Dedifferentiated amniotic fluid mesenchymal stem cell (primary cell): ENCODE data around the gene DRD2.
"Not testable (repeated sequence)": the region's sequence is repeated elsewhere in the genome, so short reads cannot be mapped to it uniquely, and the experiment has no call there.

Experiments
- DNase-seq: peaks from one replicate; pipeline ENCODE4 v3.0.0-alpha.2; 2016; ENCODE audit errors: extremely low spot score

The DRD2 gene

DNA sequence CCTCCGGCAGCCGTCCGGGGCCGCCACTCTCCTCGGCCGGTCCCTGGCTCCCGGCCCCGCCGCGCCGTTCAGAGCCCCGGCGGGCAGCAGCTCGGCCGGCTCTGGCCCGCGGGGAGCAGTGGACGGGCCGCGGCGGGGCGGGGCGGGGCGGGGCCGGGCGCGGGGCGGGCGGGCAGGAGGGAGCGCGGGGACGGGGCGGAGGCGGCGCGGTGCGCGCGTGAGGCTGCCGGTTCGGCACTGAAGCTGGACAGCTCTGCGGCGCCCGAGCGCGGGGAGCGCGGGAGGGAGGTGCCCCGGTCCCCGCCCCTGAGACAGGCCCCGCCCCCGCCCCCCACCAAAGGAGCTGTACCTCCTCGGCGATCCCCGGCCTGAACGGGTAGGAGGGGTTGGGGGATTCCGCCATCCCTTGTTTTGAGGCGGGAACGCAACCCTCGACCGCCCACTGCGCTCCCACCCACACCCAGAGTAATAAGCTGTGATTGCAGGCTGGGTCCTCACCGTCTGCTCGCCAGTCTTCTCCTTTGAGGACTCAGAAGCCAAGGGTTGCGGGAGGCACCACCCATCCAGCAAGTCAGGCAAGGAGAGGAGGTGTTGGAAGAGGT lies at the start of gene DRD2:
Gene DRD2 (minus strand): TSS at position 239 of the 602 bp plus-strand sequence. CDS start 50,747 bp downstream, outside the sequence.
- DNase-seq = no peak

DNA sequence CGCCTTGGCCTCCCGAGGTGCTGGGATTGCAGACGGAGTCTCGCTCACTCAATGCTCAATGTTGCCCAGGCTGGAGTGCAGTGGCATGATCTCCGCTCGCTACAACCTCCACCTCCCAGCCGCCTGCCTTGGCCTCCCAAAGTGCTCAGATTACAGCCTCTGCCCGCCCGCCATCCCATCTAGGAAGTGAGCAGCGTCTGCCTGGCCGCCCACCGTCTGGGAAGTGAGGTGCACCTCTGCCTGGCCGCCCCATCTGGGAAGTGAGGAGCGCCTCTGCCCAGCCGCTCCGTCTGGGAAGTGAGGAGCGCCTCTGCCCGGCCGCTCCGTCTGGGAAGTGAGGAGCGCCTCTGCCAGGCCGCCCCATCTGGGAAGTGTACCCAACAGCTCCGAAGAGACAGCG lies 48.7 kb upstream of the DRD2 start:
- not testable (repeated sequence) for DNase-seq

DNA sequence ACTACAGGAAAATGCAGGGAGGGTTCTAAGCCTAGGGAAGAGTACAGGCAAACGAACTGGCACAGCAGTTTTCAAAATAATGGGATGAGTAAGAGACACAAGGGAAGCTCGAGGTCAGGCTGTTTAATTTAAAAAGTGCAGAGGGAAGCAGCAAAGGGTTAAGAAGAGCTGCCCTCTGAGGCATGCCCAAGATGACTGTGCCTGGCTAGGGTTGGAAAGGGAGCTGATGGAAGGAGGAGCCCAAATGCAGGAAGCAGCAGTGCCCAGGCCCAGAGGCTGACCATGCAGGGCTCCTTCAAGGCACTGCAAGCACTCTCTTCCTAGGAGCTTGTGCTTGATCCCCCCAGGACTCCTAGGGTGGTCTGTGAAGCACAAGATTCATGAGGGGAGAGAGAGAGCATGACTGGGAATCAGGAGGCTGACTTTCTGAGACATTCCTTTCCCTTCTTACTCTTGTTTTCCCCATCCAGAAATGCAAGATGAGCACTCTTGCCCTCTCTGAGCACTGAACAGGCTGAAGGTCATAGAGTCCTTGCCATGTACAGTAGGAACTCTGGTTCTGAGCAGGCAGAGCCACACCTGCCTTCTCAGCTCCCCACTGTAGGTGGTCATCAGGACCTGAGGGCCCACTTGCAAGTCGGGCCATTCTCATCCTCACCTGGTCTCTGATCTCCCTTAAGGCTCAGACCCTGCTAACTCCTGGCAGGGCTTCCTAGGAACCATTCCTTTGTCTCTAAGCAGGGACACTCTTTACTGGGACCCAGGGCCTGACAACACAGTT lies 46.7 kb upstream of the DRD2 start:
- DNase-seq = no peak

DNA sequence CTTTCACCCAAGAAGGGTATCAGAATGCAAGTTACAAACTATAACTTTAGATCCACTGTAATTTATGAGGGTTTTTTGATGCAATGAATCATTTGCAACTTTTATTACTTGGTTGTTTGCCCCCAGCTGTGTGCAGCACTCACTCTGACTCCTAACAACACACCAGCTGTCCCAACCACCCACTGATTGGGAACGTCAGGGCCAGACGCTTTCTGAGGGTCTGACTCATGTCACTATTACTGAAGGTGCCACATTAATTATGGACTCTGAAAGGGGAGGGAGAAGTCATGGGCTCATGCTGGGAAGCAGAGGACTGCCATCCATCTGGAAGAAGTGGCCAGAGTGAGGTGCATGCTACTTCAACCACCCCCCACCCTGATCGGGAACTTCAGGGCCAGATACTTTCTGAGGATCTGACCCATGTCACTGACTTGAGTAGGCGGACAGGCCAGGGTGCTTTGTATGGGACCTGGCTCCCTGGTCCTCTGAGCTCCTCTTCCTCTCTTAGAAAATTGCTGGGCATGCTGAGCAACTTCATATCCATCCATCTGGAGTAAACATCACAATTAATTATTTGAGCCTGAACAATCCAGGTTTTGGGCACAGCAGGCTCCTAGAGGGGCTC lies 44.9 kb upstream of the DRD2 start:
- DNase-seq = no peak

DNA sequence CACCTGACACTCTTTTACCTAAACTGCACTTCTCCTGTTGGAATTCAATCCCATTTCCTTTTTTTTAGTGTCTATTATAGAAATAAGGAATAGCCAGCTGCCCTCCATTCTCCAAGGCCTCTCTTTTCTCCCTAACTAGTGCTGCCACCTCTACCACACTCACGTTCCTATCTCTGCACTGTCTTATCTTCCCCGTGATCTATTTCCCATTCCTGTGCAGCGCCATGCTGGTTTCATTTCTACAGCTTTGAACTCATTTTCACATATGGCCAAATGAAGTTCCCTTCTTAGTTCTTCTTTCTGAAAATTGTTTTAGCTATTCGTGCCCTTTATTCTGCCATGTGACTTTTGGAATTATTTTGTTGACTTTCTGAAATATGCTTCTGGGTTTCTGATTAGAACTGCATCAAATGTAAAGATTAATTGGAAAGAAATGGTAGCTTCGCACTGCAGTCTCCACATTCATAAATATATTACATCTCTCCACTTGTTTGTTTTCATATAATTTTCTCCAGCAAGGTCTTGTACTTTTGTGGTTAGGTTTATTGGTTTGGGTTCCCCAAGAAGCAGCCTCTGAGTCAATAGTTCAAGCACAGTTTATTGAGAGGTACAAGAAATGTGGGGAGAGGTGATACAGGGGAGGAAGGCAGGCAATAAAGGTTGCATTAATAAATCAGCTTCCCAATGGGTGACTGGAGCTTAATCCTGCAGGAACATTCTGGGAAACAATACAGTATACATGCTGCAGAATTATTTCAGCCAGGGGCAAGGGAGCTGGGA lies 43.7 kb upstream of the DRD2 start:
- DNase-seq = no peak

DNA sequence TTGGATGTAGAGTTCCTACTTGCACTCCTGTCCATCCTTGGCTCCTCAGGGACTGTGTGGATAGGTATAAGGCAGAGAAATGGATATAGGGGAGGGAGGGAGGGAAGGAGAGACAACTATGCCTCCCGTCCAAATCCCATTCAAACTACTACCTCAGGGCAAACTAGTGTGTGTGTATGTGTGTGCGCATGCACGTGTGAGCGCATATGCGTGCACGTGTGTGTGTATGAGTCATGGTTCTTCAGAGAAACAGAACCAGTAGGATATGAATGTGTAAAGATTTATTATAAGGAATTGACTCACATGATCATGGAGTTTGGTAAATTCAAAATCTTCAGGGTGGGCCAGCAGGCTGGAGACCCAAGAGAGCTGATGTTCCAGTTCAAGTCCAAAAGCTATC lies 42.2 kb upstream of the DRD2 start:
- DNase-seq = no peak

DNA sequence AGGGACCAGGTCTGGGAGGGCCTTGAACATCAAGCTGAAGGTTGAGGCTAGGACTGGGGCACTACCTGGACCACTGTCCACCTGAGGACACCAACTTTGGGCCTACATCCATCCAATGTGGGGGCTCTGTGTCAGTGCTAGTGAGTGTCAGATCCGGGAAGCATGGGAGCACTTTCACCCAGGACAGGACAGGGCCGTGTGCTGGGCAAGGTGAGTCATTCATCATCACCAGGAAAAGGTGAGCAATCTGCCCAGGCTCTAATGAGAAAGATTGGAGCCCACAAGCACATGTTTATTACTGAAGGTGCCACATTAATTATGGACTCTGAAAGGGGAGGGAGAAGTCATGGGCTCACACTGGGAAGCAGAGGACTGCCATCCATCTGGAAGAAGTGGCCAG lies 39.7 kb upstream of the DRD2 start:
- DNase-seq = no peak

DNA sequence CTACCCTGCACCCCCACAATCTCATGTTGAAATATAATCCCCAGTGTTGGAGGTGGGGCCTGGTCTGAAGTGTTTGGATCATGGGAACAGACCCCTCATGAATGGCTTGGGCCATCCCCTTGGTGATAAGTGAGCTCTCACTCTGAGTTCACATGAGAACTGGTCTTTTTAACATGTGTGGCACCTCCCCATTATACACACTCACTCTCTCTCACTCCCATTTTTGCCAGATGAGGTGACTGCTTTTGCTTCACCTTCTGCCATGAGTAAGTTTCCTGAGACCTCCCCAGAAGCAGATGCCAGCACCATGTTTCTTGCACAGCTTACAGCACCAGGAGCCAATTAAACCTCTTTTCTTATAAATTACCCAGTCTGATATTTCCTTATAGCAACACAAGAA lies 32.1 kb upstream of the DRD2 start:
- no peak for DNase-seq

DNA sequence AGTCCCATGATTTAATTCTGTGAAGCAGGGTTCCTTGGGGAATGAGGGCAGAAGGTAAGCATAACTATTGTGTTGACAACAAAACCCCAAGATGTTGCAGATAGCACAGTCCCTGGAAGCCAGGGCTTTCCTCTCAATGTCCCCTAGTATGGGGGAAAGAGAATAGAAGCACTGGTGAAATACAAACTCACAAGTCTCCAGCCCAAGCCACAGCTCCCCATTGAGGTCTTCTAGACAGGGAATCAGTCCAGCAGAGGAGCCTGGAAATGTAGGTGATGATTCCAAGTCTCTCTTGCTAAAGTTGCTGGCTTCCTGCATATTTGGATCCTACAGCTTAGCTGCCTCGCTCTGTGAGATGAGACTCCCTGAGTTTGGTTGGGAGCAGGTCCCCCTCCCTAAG lies 31.7 kb upstream of the DRD2 start:
- no peak for DNase-seq

DNA sequence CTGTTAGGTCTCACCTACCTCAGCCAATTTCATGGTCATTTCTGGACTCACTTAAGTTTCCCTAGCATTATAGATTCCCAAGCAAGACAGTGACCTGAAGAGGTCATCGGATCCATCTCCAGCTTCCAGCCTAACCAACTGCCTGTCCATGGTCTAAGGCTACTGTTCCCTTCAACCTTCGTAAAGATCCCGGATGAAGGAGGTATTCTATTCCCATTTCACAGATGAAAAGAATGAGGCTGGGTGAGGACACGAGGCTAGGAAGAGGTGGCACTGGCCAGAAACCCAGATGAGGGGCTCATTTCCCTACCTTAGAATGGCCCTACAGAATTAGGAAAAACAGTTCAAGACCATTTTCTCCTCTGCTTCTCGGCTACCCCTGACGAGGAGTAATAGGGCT lies 31.3 kb upstream of the DRD2 start:
- no peak for DNase-seq

DNA sequence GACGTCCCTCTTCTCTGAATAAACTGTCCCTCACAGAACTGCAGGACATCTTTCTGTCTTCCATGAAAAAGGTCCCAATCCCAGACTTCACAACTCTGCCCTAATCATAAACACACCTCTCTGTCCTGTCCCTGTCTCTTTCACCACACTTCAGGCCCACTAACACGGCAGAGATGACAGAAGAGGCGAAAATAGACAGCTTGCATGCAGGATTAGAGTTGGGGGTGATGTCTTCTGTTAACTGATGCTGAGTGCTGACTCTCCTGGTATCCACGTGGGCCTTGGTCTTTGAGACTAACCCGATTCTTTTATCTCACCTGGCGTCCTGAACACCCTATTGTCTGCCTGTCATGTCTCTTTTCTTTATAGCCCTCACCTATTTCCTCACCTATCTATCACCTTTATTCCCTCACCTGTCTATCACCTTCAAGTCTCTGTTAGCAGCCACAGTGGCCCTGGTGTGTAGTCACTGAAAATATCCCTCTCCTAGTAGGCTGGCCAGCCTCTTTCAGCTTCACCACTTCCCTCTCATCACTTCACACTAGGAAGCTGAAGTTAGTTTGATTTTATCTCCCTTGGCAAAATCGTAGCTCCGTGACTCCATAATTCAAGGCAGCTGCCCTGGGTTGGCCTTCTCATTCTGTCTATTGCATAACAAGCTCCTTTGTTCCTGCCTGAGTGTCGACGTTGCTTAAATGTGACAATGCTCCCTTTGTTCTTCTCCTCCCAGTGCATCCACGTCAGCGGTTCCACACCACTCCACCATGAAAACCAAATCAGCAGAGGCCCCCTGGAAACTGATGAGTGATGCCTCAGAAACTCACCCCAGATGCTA lies 30.6 kb upstream of the DRD2 start:
- no peak for DNase-seq

DNA sequence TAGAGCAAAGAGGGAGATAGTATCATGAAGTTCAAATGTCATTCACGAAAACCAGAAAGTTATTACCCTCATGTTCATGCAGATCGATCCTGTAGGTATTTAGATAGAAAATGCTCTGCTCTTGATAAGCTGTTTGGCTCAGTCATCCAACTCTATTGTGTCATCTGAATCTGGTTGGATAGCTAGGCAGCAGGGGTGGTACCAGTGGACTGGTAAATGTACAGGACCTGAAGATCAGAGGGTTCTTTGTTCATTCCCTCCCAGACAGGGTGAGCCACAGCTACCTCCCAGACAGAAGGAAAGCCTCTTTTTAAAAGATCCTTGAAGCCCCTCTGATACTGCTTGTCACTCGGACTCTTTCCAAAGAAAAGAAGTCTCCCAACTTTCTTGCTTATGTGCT lies 29.8 kb upstream of the DRD2 start:
- DNase-seq = no peak

DNA sequence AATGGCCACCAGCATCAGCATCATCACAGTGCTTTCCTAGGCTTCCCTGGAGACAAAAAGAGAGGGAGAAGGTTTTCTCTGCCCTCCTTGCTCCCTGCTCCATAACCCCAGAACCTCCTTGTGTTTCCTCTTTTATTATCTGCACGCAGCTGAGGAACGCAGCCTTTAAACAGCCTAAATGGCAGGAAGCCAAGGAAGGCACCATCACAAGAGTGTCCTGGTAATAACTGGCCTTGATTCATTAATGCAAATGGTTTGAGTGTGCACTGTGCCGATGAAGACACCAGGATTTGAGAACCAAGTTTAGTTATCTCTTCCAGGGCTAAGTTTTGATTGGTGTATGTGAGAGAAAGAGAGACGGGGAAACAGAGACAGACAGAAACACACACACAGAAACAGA lies 29.4 kb upstream of the DRD2 start:
- no peak for DNase-seq

DNA sequence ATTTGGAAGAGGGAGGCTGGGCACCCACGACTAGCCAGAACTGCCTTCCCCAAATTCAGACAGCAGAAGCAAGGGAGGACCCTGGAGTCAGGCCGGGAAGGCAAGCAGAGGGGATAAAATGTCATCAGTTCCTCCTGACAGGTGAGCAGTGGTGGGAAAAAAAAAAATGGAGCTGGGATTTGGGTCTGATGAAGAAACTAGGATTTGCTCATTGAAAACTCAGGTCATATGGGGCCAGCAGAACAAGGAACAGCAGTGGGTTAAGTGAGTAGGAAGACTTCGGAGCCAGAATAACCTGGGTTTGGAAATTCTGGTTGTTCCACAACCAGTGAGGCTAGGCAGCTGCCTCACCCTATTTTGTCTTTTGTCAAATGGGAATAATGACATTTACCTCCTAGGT lies 28.9 kb upstream of the DRD2 start:
- no peak for DNase-seq

DNA sequence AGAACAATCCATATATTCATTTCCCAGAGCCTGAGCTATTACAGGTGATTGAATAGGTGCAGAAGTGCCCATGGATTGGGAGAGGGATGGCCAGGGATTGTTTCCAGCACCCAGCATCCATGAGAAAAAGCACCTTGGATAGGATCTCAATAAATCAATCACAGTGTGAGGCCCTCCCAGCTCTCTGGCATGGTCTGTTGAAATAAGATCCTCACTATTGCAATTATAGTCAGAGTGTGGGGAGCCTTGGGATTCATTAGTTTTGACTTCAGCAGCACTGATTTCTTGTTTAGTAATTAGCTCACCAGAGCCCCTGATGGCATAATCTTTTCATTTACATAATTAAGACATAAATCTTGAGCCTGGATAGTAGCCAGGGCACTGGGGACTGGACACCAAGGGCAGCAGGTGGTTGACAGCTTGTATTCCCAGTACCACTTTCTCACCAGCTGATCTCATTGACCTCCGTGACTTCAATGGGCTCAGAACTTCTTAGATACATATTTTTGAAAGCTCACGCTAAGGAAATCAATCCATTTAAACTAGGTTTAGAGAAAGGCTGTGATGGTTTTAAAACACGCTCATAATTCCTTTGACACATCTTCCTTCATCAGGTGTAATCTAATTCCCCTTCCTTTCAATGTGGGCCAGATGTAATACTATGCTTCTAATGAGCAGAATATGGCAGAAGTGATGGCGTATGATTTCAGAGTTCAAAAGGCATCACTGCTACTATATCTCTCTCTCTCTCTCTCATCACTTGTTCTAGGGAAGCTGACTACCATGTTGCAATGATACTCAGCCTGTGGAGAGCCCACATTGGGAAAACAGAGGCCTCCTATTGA lies 22.1 kb upstream of the DRD2 start:
- DNase-seq = no peak

DNA sequence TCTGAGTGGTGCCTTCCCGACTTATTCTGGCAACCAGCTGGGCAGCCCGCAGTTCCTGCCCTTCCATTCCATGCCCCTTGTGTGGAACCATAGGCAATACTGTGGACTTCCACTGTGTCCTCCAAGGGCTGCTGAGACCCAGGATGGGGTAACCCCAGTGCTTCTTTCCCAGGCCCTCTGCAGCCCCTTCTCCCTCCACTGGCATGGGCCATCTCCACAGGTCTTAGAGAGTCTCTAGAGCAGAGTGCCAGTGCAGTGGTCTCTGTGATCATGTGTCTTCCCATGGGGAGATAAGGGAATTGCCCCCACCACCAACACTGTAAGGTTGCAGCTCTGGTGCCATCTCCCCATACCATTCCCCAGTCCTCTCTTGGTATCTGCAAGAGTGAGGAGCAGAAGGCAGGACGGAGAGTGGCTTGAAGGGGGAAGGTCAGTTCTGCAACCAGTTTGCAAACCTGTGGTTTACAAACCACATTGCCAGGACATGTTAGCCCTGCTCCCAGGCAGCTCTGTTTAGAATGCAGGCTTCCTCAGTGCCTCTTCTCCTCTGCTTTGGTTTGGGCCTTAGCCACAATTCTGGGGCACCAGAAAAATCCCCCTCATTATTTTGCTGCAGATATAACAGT lies 20.9 kb upstream of the DRD2 start:
- DNase-seq = no peak

DNA sequence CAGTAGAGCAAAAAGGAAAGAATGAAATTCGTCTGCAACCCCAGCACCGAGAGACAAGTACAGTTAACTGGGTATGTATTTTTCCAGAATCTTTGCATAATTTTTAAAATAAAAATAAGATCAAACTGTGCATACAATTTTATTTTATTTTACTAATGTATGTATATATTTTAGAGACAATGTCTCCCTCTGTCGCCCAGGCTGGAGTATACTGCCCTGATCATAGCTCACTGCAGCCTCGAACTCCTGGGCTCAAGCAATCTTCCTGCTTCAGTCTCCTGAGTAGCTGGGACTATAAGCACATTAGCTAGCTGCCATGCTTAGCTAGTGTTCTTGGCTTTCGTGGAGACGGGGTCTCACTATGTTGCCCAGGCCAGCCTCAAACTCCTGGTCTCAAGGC lies 18.8 kb upstream of the DRD2 start:
- DNase-seq = no peak

DNA sequence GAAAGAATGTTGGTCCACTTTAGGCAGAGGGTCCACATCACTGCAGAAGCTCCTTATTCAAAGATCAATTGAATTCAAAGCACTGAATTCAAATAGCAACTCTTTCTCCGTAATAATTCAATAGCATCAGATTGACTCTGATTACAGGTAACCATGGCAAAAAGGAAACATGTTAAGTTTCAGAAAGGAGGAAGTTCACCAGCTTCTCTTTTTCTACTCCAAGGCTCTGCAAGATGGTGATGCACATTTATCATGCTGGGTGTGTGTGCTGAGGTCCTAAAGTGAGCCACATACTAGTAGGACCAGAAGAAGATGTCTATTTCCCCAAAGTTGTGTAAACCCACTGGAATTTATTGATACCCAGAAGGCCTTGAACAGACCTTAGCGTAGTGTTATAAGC lies 18.0 kb upstream of the DRD2 start:
- no peak for DNase-seq

DNA sequence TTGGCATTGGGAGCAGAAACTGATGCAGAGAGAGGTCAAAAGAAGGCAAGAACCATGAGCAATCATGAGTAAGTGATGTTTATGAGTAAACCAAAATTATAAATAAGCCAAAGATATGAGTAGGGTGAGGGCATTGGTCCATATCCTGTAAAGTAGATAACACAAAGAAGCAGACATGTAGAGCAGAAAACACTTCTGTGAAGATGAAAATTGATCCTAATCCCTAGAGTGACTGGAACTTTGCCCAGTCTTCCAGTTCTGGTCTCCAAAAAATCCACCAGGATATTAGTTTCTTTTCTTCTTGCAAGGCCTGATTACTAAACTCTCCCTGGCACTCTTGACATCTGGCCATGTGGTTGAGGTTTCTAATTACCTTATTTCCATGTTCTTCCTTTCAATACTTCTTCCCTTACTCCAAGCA lies 13.7 kb upstream of the DRD2 start:
- no peak for DNase-seq

DNA sequence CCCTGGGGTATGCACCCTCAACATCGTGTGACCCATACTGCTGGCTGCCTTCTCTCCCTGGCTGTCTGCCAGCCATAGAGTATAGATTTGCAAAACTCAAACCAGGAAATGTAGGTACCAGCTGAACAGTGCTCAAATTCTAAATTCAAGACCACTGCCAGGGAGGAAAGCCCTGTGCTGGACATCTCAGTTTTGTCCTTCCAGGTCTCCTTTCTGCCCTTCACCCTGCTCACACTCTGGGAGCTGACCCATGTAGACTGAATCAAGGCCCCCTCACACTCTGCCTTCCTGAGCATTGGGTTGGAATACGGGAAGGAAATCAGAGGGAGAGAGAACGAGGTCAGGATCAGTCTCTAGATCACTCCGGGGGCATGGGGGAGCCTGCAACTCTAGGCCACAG lies 12.4 kb upstream of the DRD2 start:
- no peak for DNase-seq
